NOMO-1 treated with dmso at 0.1 percent for 144 hours (cell line): ENCODE results near the gene STIM1.

Experiments used
- DNase-seq: peaks from one replicate; lab custom pipeline; 2025; ENCODE audit not compliant: unreplicated experiment; lab: John Stamatoyannopoulos, UW

The STIM1 gene

DNA sequence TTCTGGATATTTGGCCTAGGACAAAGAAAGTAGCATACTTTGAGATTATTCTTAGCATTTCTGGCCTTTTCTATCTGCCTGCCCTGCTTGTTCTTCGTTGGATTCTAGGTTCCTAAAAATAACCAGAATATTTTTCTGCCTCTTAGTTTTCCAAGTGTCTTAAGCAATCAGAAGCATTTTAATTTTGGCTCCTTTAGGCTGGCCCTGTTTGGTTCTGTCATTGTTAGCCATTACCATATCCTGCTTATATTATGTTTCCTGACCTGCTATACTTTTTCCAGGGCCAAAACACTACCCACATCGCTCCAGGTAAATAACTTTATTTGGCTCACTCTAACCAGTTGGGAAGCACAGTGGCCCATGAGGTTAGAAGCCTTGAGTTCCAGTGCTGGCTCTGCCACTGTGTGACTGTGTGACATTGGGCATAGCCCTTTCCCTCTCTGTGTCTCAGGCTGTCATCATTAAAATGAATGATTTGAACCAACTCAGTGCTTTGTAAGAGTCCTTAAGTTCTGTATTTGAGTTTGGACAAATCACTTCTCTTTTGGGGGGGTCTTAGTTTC is 91.1 kb downstream of the STIM1 start:
- DNase-seq, result no peak

GRCh38 chr11:3947061-3947460 is 91.6 kb downstream of the STIM1 start:
- DNase-seq, result no peak

- peak; percentile 87 for DNase-seq
Measured at GRCh38 chr11:3949125-3949524, 93.7 kb downstream of the STIM1 start.

DNA sequence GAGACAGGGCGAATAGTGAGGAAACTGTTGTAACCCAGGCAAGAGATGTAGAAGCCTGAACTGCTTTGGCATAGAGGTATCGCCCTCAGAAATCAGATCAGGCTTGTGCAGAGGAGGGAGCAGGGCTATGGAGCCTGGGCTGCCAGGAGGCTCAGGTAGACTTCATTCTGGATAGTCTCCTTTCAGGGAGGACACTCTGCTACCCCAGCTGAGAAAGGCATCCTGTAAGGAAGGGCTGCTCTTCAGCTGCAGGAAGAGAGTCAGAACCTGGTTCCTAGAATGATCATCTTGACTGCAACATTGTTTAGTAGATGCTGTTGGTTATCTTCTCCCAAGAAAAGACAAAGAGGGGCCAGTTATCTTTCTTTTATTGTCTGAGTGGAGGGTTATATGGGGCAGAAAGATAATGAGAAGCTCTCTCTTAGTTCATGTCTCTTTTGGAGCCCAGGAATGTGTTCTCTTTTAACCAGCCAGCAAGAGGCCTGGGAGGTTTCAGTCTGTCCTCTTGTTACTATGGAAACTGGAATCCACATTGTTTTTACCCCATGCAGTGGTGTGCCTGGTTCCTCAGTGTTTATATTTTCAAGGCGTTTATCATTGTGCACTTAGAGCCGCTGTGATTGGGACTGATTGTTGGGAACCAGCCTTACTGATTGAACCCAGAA is 95.7 kb downstream of the STIM1 start:
- no peak for DNase-seq

DNA sequence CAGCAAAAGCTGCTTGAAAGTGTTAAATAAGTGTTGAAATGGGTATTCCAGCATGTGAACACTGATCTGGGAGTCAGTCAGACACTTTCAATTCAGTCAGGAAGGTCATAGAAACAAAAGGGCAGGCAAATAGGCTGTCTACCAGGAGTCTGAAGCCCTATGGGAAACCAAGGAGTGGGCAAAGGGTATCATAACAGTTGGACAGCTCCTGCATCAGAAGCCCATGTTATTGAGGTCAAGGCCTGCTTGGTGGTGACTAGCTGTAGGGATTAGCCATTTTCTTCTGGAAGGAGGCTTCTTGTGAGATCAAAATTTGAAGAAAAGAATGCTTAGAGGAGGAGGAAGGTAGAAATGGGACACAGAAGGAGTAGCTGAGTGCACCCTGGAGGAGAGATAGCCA is 97.3 kb downstream of the STIM1 start:
- DNase-seq, result no peak

DNA sequence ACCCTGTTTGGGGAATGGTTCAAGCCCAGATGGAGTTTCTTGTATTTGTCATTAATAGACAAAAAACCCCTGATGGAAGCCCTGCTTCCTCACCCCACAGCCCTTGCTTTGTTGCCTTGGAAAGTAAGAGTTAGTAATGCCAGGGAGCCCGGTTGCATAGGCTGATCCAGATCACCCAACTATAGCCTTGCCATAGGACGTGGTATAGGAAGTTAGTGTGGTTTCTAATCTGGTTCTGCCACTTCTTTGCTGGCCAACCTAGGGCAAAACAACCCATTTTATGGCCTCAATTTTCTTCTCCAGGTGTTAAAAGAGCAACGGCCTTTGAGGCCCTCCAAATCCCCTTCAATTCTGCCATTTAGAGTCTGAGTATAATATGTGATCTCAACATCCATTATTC is 97.9 kb downstream of the STIM1 start:
- no peak for DNase-seq

- no peak for DNase-seq
Measured at GRCh38 chr11:3954448-3955298, 99.2 kb downstream of the STIM1 start.

- DNase-seq, result no peak
Measured at GRCh38 chr11:3955299-3955665, 99.8 kb downstream of the STIM1 start.

DNA sequence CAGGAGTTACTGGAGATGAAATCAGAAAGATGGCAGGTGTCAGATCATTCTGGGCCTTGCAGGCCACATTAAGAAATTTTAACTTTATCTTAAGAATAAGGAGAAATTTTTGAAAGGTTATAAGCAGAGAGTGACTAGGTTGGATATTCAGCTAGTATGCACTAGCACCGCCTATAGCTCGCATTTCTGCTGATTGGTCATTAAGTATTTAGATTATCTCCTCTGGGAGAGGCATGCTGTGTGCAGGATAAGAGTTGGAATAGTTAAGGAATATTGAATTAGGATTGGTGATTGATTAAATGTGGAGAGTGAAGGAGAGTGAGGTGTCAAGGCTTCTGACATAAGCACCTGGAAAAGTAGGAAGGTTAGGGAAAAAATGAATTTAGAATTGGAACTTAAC is 100.6 kb downstream of the STIM1 start:
- DNase-seq, result no peak

- no peak for DNase-seq
Measured at GRCh38 chr11:3956748-3957147, 101.3 kb downstream of the STIM1 start.

DNA sequence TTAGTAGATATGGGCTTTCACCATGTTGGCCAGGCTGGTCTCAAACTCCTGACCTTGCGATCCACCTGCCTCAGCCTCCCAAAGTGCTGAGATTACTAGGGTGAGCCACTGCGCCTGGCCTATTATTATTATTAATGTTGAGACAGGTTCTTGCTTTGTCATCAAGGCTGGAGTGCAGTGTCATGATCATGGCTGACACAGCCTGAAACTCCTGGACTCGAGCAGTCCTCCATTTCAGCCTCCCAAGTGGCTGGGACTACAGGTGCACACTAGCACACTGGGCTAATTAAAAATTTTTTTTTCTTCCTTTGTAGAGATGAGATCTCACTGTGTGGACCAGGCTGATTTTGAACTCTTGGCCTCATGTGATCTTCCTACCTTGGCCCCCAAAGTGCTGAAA is 102.0 kb downstream of the STIM1 start:
- DNase-seq, result no peak

GRCh38 chr11:3958281-3958680 is 102.8 kb downstream of the STIM1 start:
- no peak for DNase-seq

DNA sequence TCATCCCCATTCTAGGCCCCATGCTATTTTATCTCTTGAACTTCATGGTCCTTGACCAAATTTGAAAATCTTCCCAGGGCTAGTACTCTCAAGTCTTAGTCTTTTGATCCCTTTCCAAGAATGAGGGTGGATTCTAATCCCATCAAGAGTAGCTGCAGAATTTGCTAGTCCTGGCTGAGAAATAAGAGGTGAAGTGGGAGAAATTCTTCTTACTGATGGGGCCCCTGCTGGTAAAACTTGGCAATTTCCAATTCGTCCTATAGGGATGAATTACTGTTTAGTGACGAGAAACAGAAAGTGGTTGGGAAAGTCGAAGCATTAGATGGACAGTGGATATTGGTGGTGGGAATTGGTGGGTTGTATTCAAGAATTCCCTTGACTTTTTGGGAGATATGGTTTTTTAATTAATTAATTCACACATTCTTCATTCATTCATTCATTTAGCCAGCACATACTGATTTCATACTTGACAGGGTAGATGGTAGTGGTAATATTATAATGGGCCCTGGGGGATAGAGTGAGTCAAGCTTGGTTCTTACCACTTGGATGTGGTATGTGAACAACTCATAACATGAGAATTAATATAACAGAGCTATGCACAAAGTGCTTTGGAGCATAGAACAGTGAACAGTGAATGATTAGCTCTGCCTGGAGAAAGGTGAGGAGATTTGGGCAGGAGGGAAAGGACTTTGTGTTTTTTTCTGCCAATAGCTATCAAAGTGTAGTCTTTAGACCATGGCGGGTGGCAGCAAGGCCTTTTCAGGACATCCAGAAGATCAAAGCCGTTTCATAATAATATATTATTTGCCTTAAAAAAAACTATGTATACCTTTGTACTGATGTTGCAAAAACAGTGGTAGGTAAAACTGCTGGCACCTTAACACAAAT is 103.8 kb downstream of the STIM1 start:
- no peak for DNase-seq

DNA sequence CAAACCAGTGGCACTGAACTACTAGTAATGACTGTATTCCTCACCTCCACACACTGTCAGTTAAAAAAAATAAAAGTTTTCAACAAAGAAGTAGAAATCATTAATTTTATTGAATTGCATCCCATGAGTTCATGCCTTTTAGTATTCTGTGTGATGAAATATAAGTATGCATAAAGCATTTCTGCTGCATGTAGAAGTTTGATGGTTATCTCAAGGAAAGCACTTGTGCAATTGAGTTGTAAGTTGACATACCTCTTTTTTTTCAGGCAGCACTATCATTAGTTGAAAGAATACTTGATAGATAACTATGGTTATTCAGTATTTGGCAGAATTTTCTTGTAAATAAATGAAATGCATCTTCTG is 104.4 kb downstream of the STIM1 start:
- no peak for DNase-seq

GRCh38 chr11:3962406-3962840 is 107.0 kb downstream of the STIM1 start:
- no peak for DNase-seq

DNA sequence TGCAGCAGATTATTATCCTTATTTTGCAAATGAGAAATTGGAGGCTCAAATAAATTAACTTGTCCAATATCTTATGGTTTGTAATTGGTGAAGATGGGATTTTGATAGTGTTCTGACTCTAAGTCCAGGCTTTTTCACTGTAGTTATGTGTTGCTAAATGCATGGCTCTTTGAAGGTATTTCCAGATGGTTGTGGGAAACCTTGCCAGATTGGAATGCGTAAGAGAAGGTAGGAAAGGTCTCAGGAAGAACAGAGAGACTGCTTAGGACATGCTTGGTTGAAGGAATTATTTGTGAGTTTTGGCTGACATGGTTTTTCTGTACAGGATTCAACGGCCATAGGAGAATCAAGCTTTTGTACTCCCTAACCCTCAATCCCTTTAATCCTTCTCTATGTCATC is 108.6 kb downstream of the STIM1 start:
- no peak for DNase-seq

DNA sequence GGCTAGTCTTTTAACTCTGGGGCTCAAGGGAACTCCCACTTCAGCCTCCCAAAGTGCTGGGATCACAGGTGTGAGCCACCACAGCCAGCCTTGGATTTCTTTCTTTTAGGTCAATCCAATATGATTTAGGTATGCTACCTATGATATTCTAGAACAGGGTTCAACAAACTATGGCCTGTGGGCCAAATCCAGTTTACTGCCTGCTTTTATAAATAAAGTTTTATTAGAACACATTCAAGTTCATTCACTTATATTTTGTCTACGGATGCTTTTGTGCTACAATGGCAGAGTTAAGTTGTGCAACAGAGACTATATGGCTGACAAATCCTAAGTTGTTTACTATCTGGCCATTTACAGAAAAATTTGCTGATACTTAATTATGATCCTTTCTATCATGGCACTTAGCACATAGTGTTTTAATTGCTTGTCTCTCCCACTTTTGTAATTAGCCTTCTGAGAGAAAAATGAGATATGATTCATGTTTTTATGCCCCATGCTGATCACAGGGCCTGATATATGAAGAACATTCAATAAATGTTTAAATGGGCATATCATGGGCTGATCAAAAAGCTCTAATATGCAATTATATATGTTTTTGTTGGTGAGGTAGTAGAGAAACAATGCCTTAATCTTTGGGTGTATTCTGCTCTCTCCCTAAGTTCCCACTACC is 109.6 kb downstream of the STIM1 start:
- no peak for DNase-seq

GRCh38 chr11:3967695-3968094 is 112.2 kb downstream of the STIM1 start:
- DNase-seq, result no peak

- no peak for DNase-seq
Measured at GRCh38 chr11:3969200-3969599, 113.7 kb downstream of the STIM1 start.

- DNase-seq, result no peak
Measured at GRCh38 chr11:3969613-3970012, 114.1 kb downstream of the STIM1 start.

- no peak for DNase-seq
Measured at GRCh38 chr11:3970108-3970507, 114.6 kb downstream of the STIM1 start.
